NCI-H345 treated with DMSO at 0.1 percent for 48 hours (cell line): Measurements from ENCODE around the gene RNF212B.

Experiments used
- DNase-seq: peaks from one replicate; lab custom pipeline; 2025; ENCODE audit not compliant: unreplicated experiment; lab: John Stamatoyannopoulos, UW

Gene RNF212B

DNA sequence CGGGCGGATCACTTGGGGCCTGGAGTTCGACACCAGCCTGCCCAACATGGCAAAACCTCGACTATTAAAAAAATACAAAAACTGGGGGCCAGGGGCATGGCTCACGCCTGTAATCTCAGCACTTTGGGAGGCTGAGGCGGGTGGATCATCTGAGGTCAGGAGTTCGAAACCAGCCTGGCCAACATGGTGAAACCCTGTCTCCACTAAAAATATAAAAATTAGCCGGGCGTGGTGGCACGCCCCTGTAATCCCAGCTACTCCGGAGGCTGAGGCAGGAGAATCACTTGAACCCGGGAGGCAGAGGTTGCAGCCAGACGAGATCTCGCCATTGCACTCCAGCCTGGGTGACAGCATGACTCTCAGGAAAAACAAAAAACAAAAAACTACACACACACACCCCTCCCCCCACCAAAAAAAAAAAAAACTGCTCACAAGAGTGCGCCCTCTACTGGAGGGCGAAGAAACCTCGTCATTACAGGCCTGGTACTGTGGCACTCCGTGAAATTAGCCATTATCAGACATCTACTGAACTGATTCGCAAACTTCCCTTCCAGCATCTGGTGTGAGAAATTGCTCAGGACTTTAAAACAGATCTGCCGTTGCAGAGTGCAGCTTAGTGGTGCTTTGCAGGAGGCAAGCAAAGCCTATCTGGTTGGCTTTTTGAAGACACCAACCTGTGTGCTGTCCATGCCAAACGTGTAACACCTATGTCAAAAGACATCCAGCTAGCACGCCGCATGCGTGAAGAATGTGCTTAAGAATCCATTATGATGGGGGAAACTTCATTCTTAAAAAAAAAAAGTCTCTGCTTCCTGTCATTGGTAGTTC, 57.2 kb downstream of the RNF212B start:
- peak; percentile 33 for DNase-seq

DNA sequence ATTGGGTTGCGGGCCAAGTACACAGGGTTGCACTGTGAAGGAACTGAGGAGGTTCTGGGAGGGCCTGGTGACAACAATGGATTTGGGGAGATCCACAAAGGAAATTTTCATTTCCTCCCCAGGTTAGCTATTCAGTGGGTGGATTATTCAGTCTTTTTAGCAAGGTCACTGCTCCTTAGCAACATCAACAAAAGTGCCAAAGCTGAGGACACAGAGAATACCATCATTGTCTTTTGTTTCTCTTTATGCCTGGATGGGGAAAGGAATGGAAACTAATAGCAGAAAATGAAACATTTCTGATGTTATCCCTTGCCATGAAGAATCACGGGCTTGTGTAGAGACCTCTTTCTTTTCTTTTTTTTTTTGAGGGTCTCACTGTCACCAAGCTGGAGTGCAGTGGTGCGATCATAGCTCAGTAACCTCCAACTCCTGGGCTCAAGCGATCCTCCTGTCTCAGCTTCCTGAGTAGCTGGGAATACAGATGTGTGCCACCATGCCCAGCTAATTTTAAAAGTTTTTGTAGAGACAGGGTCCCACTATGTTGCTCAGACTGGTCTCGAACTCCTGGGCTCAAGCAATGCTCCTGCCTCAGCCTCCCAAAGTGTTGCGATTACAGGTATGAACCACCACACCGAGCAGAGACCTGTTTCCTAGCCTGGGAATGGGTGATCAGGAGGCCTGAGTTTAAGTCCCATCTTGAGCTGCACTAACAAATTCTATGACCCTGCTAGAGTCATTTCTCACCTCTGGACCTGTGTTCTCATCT, 58.5 kb downstream of the RNF212B start:
- DNase-seq: no peak

DNA sequence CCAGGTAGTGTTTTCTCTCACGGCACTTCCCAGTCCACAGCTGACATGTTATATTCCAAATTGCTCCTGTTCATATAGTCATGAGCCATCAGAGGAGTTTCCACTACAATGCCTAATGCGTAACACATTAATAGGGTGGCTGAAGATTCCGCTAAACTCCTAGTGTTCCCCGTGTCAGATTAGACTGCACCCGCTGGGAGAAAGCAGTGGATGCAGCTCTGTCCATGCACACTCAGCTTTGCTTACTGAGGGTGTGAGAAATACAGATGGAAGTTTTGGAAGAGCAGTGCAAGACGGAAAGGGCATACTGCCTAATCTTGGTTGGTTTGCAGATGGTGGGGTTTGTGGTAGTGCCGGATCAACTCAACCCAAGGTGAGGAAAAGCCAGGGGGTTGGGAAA, 59.4 kb downstream of the RNF212B start:
- DNase-seq: no peak

- DNase-seq: no peak
Measured at GRCh38 chr14:23297611-23298277, 60.0 kb downstream of the RNF212B start.

GRCh38 chr14:23299211-23299957, 61.6 kb downstream of the RNF212B start:
- no peak for DNase-seq

DNA sequence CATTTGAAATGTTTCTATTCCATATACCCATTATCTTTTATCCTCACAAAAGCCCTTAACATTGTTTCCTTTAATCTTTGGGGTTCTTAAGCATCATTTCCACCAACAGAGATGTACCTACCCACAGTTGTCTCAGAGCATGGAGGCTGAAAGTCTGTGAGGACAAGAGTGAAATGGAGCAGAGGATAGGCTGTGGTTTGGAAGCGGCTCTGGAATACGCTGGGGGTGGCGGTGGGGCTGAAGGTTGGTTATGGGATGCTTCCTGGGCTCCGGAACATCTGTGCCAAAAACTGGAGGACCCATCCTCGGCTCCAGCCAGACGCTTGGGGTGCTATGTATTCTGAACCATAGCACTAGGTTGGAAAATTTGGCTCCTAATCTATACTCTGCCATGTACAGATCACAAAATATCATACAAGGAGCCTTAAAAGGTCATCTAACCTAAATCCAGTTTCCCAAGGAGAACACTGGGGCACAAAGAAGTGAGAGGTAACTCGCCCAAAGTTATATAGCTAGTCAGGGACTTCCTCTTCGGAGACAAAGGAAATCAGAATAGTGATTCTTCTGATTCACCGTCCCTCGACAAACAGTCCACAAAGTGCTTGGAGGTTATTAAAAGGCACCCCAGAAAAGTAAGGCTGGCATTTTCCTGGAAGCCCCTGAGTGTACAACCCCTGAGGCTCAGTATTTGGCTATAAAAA, 62.4 kb downstream of the RNF212B start:
- no peak for DNase-seq

DNA sequence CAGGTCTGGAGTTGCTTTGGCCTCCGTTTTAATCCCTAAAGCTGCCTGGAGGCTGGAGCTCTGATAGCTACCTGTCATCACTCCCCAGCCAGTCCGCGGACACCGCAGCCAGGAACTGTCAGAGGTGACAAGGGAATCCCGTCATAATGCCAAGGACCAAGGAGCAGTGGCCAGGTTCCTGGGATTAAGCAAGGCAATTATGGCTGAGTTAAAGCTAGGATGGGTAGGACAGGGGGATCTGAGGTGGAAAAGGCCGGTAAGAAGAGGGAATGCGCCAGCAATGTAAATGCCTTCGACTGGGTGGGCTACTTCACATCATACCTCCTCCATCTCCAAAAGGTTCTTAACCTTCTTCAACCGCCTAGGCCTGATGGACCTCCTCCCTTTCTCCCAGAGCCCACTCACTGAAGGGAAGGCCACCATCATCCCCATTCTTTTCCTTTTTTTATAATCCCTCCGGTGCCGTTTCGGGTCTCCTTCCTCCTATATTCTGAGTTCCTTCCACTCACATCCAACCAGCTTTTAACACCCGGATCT, 63.0 kb downstream of the RNF212B start:
- DNase-seq: no peak

DNA sequence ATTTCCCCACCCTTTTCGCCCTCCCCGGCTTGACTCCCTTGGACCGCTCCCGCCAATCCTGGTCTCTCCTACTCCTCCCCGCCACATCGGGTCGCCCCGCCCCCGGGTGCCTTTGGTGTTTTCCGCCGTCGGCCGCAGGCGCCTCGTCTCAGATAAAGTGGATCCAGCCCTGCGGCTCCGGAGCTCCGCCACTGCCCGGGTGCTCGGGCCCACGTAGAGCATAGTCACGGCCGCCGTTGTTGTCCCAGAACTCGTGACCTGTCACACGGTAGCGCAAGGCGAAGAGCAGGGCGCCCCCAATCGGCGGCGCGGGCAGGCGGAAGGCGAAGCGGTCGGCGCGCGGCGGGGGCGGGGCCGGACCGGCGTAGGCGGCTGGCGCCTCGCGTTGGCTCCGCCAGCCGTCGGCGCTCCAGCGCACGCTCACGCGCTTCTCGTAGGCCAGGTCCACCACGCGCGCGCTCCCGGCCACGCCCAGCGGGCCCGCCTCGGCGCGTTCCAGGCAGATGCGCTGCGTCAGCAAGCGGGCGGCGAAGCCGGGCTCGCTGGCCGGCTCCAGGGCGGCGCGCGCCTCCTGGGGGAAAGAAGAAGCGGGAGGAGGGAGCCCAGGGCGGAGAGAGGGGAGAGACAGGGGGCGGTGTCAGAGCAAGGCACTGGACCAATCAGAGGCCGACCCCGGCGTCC, 63.7 kb downstream of the RNF212B start:
- DNase-seq: peak; percentile 95

DNA sequence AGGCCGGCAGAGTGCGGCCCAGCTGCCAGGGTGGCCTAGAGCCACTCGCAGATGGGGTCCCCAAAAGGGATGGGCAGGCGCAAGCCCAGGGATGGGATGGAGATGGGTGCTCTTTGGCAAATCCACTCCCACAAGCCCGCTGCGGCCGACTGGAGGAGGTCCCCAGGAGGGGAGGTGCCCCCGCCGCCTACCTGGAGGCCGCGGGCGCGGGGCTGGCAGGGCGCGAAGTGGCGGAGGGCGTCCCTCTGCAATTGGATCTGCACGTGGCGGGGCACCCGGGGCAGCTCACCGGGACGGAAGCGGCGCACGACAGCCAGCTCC, 64.2 kb downstream of the RNF212B start:
- no peak for DNase-seq

DNA sequence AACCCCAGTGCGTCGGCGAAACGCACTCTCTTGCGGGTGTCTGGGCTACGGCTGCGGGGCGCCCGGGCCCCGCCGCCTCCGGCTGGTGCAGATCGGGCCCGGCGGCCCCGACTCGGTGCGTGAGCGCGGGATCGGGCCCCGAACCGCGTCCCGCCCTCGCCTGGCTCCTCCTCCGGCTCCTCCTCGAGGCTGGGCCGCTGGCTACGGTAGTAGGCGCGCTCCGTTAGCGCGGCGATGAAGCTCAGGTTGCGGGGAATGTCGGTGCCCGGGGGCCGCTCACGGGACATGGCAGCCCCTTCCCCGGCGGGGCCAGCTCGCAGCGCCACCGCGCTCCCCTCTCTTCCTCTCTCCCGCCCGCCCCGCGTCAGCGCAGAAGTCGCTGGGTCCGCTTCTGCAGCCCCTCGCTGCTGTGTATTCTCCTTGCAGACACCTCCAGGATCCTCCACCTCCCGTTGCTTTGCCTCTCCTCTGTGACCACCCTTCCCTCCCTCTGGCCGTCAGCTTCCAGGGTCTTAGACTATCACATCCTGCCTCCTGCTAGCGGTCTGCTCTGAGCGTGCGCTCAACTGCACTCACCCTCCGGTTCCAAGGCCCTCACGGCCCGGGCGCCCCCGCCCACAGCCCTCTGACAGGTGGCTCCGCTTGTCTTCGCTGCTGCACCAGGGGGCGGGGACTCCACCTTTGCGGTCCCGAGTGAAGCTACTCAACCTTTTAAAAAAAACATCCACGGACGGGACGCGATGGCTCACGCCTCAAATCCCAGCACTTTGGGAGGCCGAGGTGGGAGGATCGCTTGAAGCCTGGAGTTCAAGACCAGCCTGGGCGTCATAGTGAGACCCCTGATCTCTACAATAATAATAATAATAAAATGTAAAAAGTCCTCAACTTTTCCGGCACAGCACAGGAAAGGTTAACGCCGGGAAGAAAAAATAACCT, 64.8 kb downstream of the RNF212B start, which contains the start of gene PPP1R3E:
PPP1R3E (minus strand) TSS at position 570 of the 936 bp plus-strand sequence; CDS start at position 287, 283 bp downstream.
- peak; percentile 73 for DNase-seq

DNA sequence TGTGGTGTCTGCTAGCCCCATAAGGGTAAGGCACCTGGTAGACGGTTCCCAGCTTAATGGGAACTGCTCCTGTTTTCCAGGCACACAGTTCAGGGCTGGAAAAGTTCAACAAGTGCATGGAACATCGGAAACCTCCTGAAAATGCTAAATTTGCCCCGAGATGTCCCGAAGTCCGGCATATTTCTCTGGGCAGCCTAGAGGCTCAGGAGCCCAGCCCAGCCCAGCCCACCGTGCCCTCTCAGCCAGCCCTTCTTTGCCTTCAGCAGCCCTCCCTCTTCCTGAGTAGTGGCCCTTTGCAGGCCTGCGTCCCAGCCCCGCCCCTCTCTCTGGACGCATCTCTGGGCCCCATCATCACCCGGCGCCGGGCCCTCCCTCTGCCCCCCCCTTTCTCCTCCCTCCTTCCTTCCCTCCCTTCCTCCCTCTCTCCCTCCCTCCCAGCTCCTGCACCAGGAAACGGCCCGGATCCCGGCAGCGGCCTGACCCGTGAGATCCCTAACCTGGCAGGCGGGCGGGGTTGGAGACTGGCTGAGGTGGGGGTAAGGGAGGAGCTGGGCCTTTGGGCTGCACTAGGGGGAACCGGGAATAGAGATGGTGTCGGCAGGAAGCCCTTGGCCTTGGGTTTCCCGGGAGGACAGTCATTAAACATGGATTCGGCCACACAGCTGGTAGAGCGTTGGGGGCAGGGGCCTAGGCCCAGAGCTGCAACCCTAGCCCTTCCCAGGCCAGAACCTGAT, 68.8 kb downstream of the RNF212B start, which contains the start of gene BCL2L2:
BCL2L2 (plus strand) TSS at position 422 of the 734 bp plus-strand sequence. CDS start 935 bp downstream, outside the sequence.
- peak; percentile 62 for DNase-seq

DNA sequence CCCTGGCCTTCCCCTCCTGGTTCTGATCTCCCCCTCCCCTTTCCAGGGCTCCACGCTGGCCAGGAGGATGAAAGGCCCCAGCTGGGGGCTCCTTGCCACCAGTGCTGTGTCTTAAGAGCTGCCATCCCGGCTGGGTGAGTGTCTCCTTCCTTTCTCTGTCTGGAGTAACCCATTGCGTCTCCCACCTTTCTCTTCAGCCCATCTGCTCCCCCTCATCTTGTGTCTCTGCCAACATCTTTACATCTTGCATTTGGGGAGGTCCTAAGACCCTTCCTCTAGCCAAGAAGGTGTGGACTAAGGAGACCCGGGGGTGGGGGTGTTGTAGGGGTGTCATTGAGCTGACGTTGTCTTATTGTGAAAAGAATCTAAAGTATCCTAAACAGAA, 69.4 kb downstream of the RNF212B start:
- no peak for DNase-seq

- no peak for DNase-seq
Measured at GRCh38 chr14:23307687-23308644, 70.2 kb downstream of the RNF212B start.

- DNase-seq: no peak
Measured at GRCh38 chr14:23308721-23309445, 71.1 kb downstream of the RNF212B start.

DNA sequence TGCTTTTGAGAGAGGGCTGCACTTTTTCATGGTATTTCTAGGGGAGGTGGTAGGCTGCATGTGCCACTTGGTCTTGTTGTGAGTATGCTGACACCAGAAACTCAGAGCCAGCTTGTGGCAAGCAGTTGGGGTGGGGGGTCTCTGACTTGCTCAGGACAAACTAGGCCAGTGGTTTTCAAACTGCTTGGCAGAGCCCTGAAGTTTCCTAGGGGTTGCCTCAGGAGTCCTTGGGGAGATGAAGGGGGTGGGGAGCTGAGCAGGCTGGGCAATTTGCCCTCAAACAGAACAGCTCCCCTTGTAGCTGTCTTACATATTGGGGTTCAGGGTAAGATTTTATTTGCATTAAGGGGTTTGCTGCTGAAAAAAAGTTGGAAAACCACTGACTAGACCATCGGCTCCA, 72.8 kb downstream of the RNF212B start:
- no peak for DNase-seq

DNA sequence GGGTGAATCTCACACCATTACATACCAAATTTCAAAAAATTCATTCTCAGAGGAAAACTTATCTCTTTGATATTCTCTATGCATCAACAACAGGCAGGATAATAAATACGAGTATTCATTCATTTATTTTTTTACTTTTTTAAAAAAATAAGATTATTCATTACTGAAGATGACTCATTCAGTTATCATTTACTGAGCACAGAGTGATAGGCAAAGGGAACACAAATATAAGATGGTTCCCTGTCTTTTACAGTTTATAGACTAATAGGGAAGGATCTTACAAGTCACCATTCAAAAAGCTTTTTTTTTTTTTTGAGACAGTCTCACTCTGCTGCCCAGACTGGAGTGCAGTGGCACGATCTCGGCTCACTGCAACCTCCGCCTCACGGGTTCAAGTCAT, 78.6 kb downstream of the RNF212B start:
- DNase-seq: no peak
